Adrenal gland (tissue), 12 donors: ENCODE results near the gene EHMT2. TPM values are rescaled to one million over a fixed set of nuclear protein-coding genes. Genes with fewer than 3 reads are reported as not detected.
"Not testable (repeated sequence)": the region's sequence is repeated elsewhere in the genome, so short reads cannot be mapped to it uniquely, and the experiment has no call there.

Experiments used
- DNase-seq, 7 donors: peaks; one replicate each; pipeline ENCODE4 v3.0.0-alpha.2; 2019 to 2020
- H3K27ac ChIP-seq, 5 donors: fragments of 200-600 bp; sonication (generic) in 4 of 5; 1 replicate in 3 of 5; 2 replicates in 2 of 5; pipeline versions ENCODE4 v1.5.1 to v1.8.0; 2016 to 2020; ENCODE audit warnings: mild to moderate bottlenecking in 1 of 5
- H3K27me3 ChIP-seq: fragments of 200-600 bp; 2 replicates; pipeline ENCODE4 v1.8.0; 2021
- H3K36me3 ChIP-seq, 2 donors: fragments of 200-600 bp; replicated peaks in 1 of 2; 1 replicate in 1 of 2; 2 replicates in 1 of 2; pipeline versions ENCODE4 v1.5.1 to v1.8.0; 2018 to 2022
- H3K4me1 ChIP-seq, 2 donors: fragments of 200-600 bp; replicated peaks in 1 of 2; 1 replicate in 1 of 2; 2 replicates in 1 of 2; pipeline versions ENCODE4 v1.5.1 to v1.8.0; 2018 to 2021
- H3K4me3 ChIP-seq, 4 donors: fragments of 200-600 bp; sonication (generic) in 3 of 4; one replicate each; pipeline ENCODE4 v1.5.1; 2016 to 2018
- H3K9me3 ChIP-seq, 3 donors: fragments of 200-600 bp; sonication (generic) in 1 of 3; replicated peaks in 1 of 3; 1 replicate in 2 of 3; 2 replicates in 1 of 3; pipeline versions ENCODE4 v1.5.1 to v1.8.0; 2016 to 2021
- POLR2A ChIP-seq, 2 donors: fragments of 450-650 bp; IDR thresholded peaks; one replicate each; pipeline ENCODE4 v1.6.1; 2017; ENCODE audit warnings: antibody characterized with exemption in 2 of 2, mild to moderate bottlenecking in 2 of 2, moderate library complexity in 1 of 2
- WGBS, 4 donors: extraction: QIAGEN DNeasy Blood & Tissue Kit in 2 of 4; methylation state at CpG; one replicate each; pipeline versions ENCODE4 v1.1.5 to v1.1.7; 2013 to 2017; 5-methylcytosine and 5-hydroxymethylcytosine counted together
- intact Hi-C, 2 donors: fragments of 100-400 bp; cut with DNase I; formaldehyde crosslinking; loops; one replicate each; pipeline versions ENCODE4 v1.14.1 to v1.15.0; 2022 to 2023
- polyA plus RNA-seq, 3 donors: library from polyadenylated mRNA; stranded (reverse); fragments of 200-250 nt in 2 of 3; fragments of 350-450 nt in 1 of 3; fragmentation: Illumina TruSeq in 1 of 3; extraction: RNeasy Lipid Tissue Mini Kit (QIAGEN cat#74804) in 1 of 3; gene quantifications; one replicate each; pipeline ENCODE4 v1.2.3, GENCODE V29; 2013 to 2014
- total RNA-seq, 9 donors: library from RNA; depleted of rRNA in 4 of 9; stranded (reverse); fragments of >200 nt in 4 of 9; fragments of 120-200 nt in 1 of 9; fragmentation: NEBNext Ultra II Directional in 1 of 9; extraction: Animal tissue kit (Norgen Biotek cat#: 25700) in 1 of 9; gene quantifications; one replicate each; pipeline versions ENCODE4 v1.1.0 to v1.2.4, GENCODE V29; 2013 to 2023
- TF ChIP-seq, protein P1 (sequence below), 6 experiments: fragments of 450-650 bp in 4 of 6; fragments of 200-600 bp in 2 of 6; sonication (generic) in 1 of 6; IDR thresholded peaks; 1 replicate in 5 of 6; 2 replicates in 1 of 6; pipeline versions ENCODE4 v1.5.1 to v1.8.0; 2016 to 2021; ENCODE audit warnings: antibody characterized with exemption in 6 of 6, mild to moderate bottlenecking in 2 of 6, moderate library complexity in 1 of 6
- donor health status: healthy with polysubstance abuse.
- donor health status: Bipolar disorder and iron deficiency.
- donor health status: DM: yes; HTN: yes; CAD: no.
- donor health status: DM: no; HTN: no; CAD: no.
- donor health status: DM: no; HTN: no; CAD: no.
- donor health status: DM: yes; HTN: yes; CAD: no.

Gene EHMT2
- total and polyA plus RNA-seq, 12 donors = 16.8 to 107 (median 49.9) TPM

GRCh38 chr6:31858707-31859106, 38.8 kb downstream of the EHMT2 start:
- intact Hi-C loops = no loop called here
- peaks cover 3 to 15% of the 10 kb centered on the region in 2 donors for H3K4me1 ChIP-seq
- no peaks in the 10 kb centered on the region for H3K9me3 ChIP-seq
- peaks cover 0 to 43% of the 10 kb centered on the region in 2 donors for H3K36me3 ChIP-seq
- no peak overlapping the region for H3K27ac ChIP-seq
- H3K4me3 ChIP-seq = no peak overlapping the region
- DNase-seq = no peak
- WGBS, 4 donors = 94 to 97% (median 95%) methylated on average over 8 of the region's 8 CpGs
- no peak for TF ChIP-seq POLR2A (IDR thresholded peaks at IDR 0.05)
- TF ChIP-seq, protein P1, sequence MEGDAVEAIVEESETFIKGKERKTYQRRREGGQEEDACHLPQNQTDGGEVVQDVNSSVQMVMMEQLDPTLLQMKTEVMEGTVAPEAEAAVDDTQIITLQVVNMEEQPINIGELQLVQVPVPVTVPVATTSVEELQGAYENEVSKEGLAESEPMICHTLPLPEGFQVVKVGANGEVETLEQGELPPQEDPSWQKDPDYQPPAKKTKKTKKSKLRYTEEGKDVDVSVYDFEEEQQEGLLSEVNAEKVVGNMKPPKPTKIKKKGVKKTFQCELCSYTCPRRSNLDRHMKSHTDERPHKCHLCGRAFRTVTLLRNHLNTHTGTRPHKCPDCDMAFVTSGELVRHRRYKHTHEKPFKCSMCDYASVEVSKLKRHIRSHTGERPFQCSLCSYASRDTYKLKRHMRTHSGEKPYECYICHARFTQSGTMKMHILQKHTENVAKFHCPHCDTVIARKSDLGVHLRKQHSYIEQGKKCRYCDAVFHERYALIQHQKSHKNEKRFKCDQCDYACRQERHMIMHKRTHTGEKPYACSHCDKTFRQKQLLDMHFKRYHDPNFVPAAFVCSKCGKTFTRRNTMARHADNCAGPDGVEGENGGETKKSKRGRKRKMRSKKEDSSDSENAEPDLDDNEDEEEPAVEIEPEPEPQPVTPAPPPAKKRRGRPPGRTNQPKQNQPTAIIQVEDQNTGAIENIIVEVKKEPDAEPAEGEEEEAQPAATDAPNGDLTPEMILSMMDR (IDR thresholded peaks at IDR 0.05) = no peak
- H3K27me3 ChIP-seq = no peaks in the 10 kb centered on the region

GRCh38 chr6:31857774-31858173, 39.7 kb downstream of the EHMT2 start:
- DNase-seq, H3K27me3 ChIP-seq, H3K9me3 ChIP-seq, H3K4me1 ChIP-seq, intact Hi-C loops, H3K27ac ChIP-seq, H3K4me3 ChIP-seq: not testable (repeated sequence)
- WGBS, 4 donors = 82 to 93% (median 88%) methylated on average over 5 to 8 of the region's 8 CpGs
- H3K36me3 ChIP-seq = peaks cover 0 to 43% of the 10 kb centered on the region in 2 donors

GRCh38 chr6:31851980-31852718, 45.3 kb downstream of the EHMT2 start:
- WGBS, 4 donors = 77 to 93% (median 88%) methylated on average over 8 to 35 of the region's 35 CpGs
- H3K27ac ChIP-seq, intact Hi-C loops, DNase-seq, H3K9me3 ChIP-seq, H3K4me1 ChIP-seq, H3K27me3 ChIP-seq, H3K36me3 ChIP-seq, H3K4me3 ChIP-seq: not testable (repeated sequence)

GRCh38 chr6:31851485-31851832, 46.0 kb downstream of the EHMT2 start:
- no peak for DNase-seq
- H3K9me3 ChIP-seq = no peaks in the 10 kb centered on the region
- TF ChIP-seq, protein P1 (IDR thresholded peaks at IDR 0.05) = no peak
- no peak for TF ChIP-seq POLR2A (IDR thresholded peaks at IDR 0.05)
- H3K27me3 ChIP-seq = no peaks in the 10 kb centered on the region
- no peak overlapping the region for H3K27ac ChIP-seq
- no peaks in the 10 kb centered on the region for H3K4me1 ChIP-seq
- no peaks in the 10 kb centered on the region for H3K36me3 ChIP-seq
- no peak overlapping the region for H3K4me3 ChIP-seq
- 55 to 70% (median 64%) methylated on average over 2 of the region's 2 CpGs for WGBS, 4 donors
- intact Hi-C loops = no loop called here

GRCh38 chr6:31850765-31851484, 46.6 kb downstream of the EHMT2 start:
- Histone ChIP-seq H3K36me3 (no peaks in the 10 kb centered on the region), H3K27me3 (no peaks in the 10 kb centered on the region), H3K4me3 (no peak overlapping the region), H3K4me1 (no peaks in the 10 kb centered on the region), H3K27ac (no peak overlapping the region), H3K9me3 (no peaks in the 10 kb centered on the region)
- 88 to 99% (median 95%) methylated on average over 2 of the region's 2 CpGs for WGBS, 4 donors
- intact Hi-C loops = no loop called here
- DNase-seq = no peak
- TF ChIP-seq, protein P1 (IDR thresholded peaks at IDR 0.05) = no peak
